VCaP (cell line): Measurements from ENCODE around the gene CACNA1B.

Experiments used
- H3K27ac ChIP-seq: fragments of 450-650 bp; 2 replicates; pipeline ENCODE4 v1.5.1; 2017
- TF ChIP-seq, protein P1 (sequence below): fragments of 450-650 bp; conservative IDR thresholded peaks from 2 replicates; pipeline ENCODE4 v1.5.1; 2017; ENCODE audit warnings: mild to moderate bottlenecking, moderate library complexity

Gene CACNA1B

DNA sequence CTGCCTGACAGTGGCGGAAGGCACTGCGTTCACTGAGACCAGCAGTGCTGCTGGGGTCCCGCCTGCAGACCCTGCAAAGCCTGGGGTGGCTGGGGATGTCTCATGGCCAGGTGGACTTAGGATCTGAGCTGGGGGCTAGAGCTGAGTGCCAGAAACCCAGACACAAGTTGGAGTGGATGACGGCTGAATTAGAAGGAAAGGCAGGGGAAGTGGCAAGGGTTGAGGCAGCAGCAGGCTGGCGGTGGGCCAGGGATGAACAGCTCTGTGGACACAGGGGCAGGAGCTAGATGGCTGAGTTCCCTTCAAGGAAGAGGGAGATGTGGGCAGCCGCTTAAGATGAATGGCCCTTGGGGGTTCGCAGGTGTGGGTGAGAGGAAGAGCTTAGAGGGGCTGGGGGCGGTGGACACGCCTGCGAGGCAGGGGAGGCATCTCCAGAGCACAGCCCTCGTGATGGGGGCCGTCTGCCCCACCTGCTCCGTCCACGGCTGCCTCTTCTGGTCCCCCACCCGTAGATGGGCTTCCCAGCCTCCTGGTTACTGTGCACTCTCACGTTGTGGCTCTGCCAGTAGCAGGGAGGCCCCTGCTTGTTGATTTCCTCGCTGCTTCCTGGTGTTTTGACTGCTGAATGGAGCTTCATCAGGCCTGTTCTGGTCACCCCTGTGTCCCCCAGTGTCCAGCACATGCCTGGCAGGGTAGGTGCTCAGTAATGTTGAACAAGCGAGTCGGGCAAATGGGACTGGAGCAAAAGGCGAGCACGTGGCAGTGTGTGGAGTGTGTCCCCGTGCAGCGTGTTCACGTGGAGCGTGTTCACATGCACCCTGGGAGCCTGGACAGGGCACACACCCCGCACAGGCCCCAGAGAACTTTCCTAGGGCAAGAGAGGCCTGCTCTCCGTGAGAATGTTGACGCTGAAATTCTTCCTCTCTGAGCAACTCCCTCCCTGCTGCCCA is 168.2 kb downstream of the CACNA1B start:
- no peak overlapping the region; the same call in 1 of the 2 replicates for H3K27ac ChIP-seq
- TF ChIP-seq, protein P1, sequence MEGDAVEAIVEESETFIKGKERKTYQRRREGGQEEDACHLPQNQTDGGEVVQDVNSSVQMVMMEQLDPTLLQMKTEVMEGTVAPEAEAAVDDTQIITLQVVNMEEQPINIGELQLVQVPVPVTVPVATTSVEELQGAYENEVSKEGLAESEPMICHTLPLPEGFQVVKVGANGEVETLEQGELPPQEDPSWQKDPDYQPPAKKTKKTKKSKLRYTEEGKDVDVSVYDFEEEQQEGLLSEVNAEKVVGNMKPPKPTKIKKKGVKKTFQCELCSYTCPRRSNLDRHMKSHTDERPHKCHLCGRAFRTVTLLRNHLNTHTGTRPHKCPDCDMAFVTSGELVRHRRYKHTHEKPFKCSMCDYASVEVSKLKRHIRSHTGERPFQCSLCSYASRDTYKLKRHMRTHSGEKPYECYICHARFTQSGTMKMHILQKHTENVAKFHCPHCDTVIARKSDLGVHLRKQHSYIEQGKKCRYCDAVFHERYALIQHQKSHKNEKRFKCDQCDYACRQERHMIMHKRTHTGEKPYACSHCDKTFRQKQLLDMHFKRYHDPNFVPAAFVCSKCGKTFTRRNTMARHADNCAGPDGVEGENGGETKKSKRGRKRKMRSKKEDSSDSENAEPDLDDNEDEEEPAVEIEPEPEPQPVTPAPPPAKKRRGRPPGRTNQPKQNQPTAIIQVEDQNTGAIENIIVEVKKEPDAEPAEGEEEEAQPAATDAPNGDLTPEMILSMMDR: no peak

DNA sequence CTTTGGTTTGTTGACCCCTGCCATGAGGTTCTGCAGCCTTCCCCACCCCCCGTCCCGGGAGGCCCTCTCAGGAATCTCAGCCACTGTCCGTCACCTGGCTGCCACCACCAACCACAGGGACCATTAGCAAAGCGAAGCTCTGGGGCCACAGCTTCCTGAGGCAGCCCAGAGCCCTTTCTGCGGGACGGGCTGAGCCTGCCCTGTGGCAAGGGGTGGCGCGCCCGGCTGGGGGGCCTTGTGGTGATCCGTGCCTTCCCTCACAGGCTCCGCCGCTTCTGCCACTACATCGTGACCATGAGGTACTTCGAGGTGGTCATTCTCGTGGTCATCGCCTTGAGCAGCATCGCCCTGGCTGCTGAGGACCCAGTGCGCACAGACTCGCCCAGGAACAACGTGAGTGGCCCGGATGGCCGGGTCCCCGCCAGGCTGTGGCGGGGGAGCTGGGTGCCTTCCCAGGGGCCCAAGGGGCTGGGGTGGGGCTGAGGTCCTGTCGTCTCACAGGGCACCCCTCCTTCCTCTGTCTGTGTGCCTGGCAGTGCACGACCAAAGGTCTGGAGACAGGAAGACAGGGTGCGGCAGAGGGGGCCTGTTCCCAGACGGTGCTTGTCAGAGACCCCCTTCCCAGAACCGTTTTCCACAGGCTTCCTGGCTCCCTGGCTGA is 169.2 kb downstream of the CACNA1B start:
- no peak overlapping the region for H3K27ac ChIP-seq
- TF ChIP-seq, protein P1: no peak

DNA sequence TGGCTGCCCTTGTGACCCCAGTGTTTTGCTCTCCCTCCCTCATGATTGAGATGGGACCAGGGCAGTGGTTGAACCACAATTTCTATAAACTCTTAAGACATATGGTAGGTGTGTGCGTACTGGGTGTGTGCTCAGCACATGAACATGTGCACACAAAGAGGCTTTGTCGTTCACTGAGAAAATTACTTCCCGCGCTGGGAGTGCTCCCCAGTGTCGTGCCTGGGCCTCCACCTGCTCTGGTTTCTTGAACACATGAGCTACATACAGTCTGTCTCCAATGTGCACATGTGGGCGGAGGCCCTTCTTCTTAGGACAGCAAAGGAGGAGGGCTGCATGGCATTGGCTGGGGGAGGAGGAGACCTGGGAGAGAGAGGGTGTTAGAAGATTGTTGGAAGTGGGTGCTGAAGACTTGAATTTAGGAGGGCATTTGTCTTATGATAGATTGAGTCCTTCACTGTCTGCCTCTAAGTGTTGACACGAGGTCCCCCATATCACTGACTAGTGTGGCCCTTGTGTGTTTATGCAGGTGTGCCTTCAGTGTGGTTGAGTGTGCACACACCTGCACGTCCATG is 170.0 kb downstream of the CACNA1B start:
- no peak overlapping the region for H3K27ac ChIP-seq
- TF ChIP-seq, protein P1: no peak

DNA sequence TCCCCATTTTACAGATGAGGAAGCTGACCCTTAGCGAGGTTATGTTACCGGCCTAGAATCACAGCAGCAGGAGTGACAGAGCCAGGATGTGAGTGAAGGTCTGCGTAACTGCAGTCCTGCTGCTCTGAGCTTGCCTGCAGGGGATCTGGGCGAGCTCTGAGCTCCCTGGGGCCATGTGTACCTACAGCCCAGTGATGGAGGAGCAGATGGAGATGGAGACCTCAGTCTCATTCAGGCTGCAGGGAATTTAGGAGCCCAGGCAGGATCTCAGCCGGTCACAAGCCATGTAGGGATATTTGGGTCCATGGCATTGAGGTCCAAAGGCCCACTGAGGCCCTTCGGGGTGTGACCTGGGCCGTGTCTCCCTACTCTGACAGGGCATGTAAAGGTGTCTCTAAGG is 170.6 kb downstream of the CACNA1B start:
- TF ChIP-seq, protein P1: no peak
- H3K27ac ChIP-seq: no peak overlapping the region

DNA sequence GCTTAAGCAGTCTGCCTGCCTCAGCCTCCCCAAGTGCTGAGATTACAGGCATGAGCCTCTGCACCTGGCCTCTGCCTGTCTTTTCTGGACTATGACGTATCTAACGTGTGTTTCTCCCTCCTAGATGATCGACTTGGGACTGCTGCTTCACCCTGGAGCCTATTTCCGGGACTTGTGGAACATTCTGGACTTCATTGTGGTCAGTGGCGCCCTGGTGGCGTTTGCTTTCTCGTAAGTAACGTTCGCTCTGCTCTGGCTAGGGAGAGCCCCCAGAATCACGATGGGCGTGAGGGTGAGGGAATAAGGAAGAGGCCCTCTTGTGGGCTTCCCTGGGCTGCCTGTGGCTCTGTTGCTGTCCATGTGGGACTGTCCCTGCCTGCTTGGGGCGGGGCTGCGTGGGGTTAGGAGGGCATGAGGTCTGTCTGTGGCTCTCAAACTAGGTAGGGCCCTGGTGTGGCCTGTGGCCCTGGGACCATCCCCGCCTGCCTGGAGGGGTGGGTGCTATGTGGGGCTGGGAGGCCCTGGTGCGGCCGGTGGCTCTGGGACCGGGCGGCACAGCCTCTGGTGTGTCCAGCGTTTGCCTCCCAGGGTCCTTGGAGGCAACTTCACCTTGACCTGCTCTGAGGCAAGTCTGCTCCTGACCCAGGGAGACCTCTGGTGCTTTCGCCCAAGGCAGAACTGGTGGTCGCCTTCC is 171.7 kb downstream of the CACNA1B start:
- TF ChIP-seq, protein P1: no peak
- no peak overlapping the region for H3K27ac ChIP-seq

DNA sequence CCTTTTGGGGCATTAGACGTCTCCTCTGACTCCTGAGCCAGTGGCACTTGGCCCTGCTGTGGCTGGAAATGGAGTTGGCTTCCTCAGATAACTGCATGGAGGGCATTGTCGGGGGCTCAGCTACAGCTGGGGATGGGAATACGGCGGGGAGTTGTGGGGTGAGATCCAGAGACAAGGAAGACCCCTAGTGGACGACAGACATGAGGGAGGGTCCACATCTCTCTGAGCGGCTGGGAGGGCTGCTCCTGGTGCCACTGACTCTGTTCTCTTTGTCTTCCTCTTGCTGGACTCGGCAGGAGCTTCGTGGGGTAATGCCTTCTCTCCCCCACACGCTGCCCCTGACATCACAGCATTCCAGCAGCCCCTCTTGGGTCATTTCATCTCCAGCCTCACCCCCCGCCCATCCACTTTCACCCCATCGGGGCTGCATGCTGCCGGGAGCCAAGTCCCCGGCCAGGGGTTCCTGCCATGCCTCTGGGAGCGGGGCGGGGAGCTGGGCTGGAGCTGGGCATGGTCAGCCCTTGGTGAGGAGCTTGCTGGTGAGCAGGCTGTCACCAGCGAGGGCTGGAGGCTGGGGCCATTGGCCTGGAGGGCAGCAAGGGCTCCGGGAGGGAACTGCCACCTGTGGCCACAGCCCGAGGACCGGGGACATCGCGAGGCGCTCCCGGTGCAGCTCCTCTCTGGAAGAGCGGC is 172.3 kb downstream of the CACNA1B start:
- TF ChIP-seq, protein P1: no peak
- no peak overlapping the region for H3K27ac ChIP-seq
